NK-92 (cell line): ENCODE data around the gene USP11.

Experiments used
- DNase-seq: peaks from one replicate; lab custom pipeline; 2025; ENCODE audit not compliant: unreplicated experiment; lab: John Stamatoyannopoulos, UW

The USP11 gene

GRCh38 chrX:47224266-47224895 is 8.4 kb upstream of the USP11 start:
- DNase-seq, result no peak

GRCh38 chrX:47224896-47225290 is 7.9 kb upstream of the USP11 start:
- DNase-seq, result no peak

GRCh38 chrX:47226071-47226470 is 6.7 kb upstream of the USP11 start:
- no peak for DNase-seq

GRCh38 chrX:47226531-47227333 is 6.1 kb upstream of the USP11 start:
- DNase-seq, result no peak

- DNase-seq, result no peak
Measured at GRCh38 chrX:47227334-47227583, 5.5 kb upstream of the USP11 start.

GRCh38 chrX:47228550-47229270 is 4.1 kb upstream of the USP11 start:
- no peak for DNase-seq

- no peak for DNase-seq
Measured at GRCh38 chrX:47229427-47229826, 3.4 kb upstream of the USP11 start.

GRCh38 chrX:47230136-47230868 is 2.5 kb upstream of the USP11 start:
- no peak for DNase-seq

GRCh38 chrX:47231167-47231566 is 1.6 kb upstream of the USP11 start:
- DNase-seq, result no peak

- no peak for DNase-seq
Measured at GRCh38 chrX:47232197-47232802, 509 bp upstream of the USP11 start.

GRCh38 chrX:47233333-47234113 is 714 bp downstream of the USP11 start:
- DNase-seq, result peak; percentile 84

- DNase-seq, result no peak
Measured at GRCh38 chrX:47234583-47234982, 1.8 kb downstream of the USP11 start.

GRCh38 chrX:47235691-47236103 is 2.9 kb downstream of the USP11 start:
- no peak for DNase-seq

- no peak for DNase-seq
Measured at GRCh38 chrX:47239199-47239598, 6.4 kb downstream of the USP11 start.

GRCh38 chrX:47239898-47240545 is 7.2 kb downstream of the USP11 start:
- no peak for DNase-seq

- no peak for DNase-seq
Measured at GRCh38 chrX:47240619-47241018, 7.8 kb downstream of the USP11 start.

- no peak for DNase-seq
Measured at GRCh38 chrX:47241201-47242011, 8.6 kb downstream of the USP11 start.

- DNase-seq, result no peak
Measured at GRCh38 chrX:47242321-47242720, 9.5 kb downstream of the USP11 start.

- no peak for DNase-seq
Measured at GRCh38 chrX:47243351-47243750, 10.5 kb downstream of the USP11 start.
